ENCODE data around the gene PLCE1.

Gene PLCE1

DNA sequence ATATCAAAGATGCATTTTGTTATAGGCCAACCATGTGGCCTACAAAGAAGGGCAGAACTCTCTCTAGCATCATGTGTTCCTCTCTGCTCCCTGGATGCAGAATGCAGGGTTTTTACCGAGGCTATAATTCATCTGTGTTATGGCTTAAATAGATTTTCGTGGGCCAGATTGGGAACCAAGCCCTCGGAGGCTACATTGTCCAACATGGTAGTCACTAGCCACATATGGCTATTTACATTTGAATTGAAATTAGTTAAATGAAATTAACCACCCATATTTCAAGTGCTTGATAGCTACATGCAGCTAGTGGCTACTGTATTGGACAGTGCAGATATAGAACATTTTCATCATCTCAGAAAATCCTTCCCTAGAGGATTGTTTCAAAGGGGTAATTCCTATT lies 2.8 kb downstream of the PLCE1 start:
- DNase-seq (ENCODE audit: low spot score) (no peak), ATAC-seq (ENCODE audit: low read depth) (no peak)
- Histone ChIP-seq H3K27me3 (ENCODE audit: insufficient read depth, poor library complexity, severe bottlenecking) (peaks cover 3% of the 10 kb centered on the region), H3K4me3 (ENCODE audit: severe bottlenecking) (no peak overlapping the region), H3K36me3 (ENCODE audit: low read depth) (no peaks in the 10 kb centered on the region), H3K9me3 (ENCODE audit: severe bottlenecking) (no peaks in the 10 kb centered on the region), H3K27ac (ENCODE audit: poor library complexity, severe bottlenecking) (no peak overlapping the region), H3K4me1 (ENCODE audit: insufficient read depth, poor library complexity, severe bottlenecking) (peaks cover 14% of the 10 kb centered on the region)
- no peak for TF ChIP-seq CTCF (IDR thresholded peaks at IDR 0.05; ENCODE audit: poor library complexity, severe bottlenecking)

GRCh38 chr10:93997546-93997945 lies 3.8 kb downstream of the PLCE1 start:
- H3K27me3 ChIP-seq (ENCODE audit: insufficient read depth, poor library complexity, severe bottlenecking): peaks cover 3% of the 10 kb centered on the region
- H3K27ac ChIP-seq (ENCODE audit: poor library complexity, severe bottlenecking): no peak overlapping the region
- DNase-seq (ENCODE audit: low spot score): no peak
- peaks cover 7% of the 10 kb centered on the region for H3K4me1 ChIP-seq (ENCODE audit: insufficient read depth, poor library complexity, severe bottlenecking)
- no peaks in the 10 kb centered on the region for H3K36me3 ChIP-seq (ENCODE audit: low read depth)
- H3K4me3 ChIP-seq (ENCODE audit: severe bottlenecking): no peak overlapping the region
- TF ChIP-seq CTCF (IDR thresholded peaks at IDR 0.05; ENCODE audit: poor library complexity, severe bottlenecking): no peak
- H3K9me3 ChIP-seq (ENCODE audit: severe bottlenecking): no peaks in the 10 kb centered on the region
- no peak for ATAC-seq (ENCODE audit: low read depth)

- no peak for ATAC-seq (ENCODE audit: low read depth)
These were observed 5.7 kb downstream of the PLCE1 start for GRCh38 chr10:93999401-93999851.

GRCh38 chr10:94000638-94001415 lies 7.1 kb downstream of the PLCE1 start:
- Histone ChIP-seq H3K36me3 (ENCODE audit: low read depth) (no peaks in the 10 kb centered on the region), H3K4me3 (ENCODE audit: severe bottlenecking) (no peak overlapping the region), H3K9me3 (ENCODE audit: severe bottlenecking) (no peaks in the 10 kb centered on the region), H3K27me3 (ENCODE audit: insufficient read depth, poor library complexity, severe bottlenecking) (no peaks in the 10 kb centered on the region), H3K4me1 (ENCODE audit: insufficient read depth, poor library complexity, severe bottlenecking) (peaks cover 3% of the 10 kb centered on the region), H3K27ac (ENCODE audit: poor library complexity, severe bottlenecking) (no peak overlapping the region)
- ATAC-seq (ENCODE audit: low read depth): no peak
- TF ChIP-seq CTCF (IDR thresholded peaks at IDR 0.05; ENCODE audit: poor library complexity, severe bottlenecking): no peak
- no peak for DNase-seq (ENCODE audit: low spot score)

More at GRCh38 chr10:93999401-93999851, 5.7 kb downstream of the PLCE1 start:
- Histone ChIP-seq H3K27ac (ENCODE audit: poor library complexity, severe bottlenecking) (no peak overlapping the region), H3K27me3 (ENCODE audit: insufficient read depth, poor library complexity, severe bottlenecking) (peaks cover under 1% of the 10 kb centered on the region), H3K9me3 (ENCODE audit: severe bottlenecking) (no peaks in the 10 kb centered on the region), H3K4me1 (ENCODE audit: insufficient read depth, poor library complexity, severe bottlenecking) (peaks cover 7% of the 10 kb centered on the region), H3K4me3 (ENCODE audit: severe bottlenecking) (no peak overlapping the region), H3K36me3 (ENCODE audit: low read depth) (no peaks in the 10 kb centered on the region)
- no peak for TF ChIP-seq CTCF (IDR thresholded peaks at IDR 0.05; ENCODE audit: poor library complexity, severe bottlenecking)
- no peak for DNase-seq (ENCODE audit: low spot score)

DNA sequence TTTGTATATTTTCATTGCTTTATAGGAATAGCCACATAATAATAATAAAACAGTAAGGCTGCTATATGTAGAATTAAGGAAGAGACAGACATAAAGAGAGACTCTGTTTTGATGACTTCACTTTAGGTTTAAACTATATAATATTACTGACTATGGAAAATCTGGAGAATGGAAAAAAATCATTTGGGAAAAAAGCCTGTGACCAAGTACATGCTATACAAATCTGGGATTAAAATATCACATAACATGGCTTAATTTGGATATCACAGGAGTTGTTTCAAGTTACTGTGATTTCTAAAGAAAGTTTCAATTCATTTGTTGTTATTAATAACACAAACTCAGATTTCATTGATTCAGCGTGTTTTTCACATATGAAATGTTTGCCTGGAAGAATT lies 7.7 kb downstream of the PLCE1 start:
- DNase-seq (ENCODE audit: low spot score) (no peak), ATAC-seq (ENCODE audit: low read depth) (no peak)
- H3K4me1 ChIP-seq (ENCODE audit: insufficient read depth, poor library complexity, severe bottlenecking): peaks cover 8% of the 10 kb centered on the region
- H3K36me3 ChIP-seq (ENCODE audit: low read depth): no peaks in the 10 kb centered on the region
- TF ChIP-seq CTCF (IDR thresholded peaks at IDR 0.05; ENCODE audit: poor library complexity, severe bottlenecking): no peak
- H3K27me3 ChIP-seq (ENCODE audit: insufficient read depth, poor library complexity, severe bottlenecking): no peaks in the 10 kb centered on the region
- no peak overlapping the region for H3K4me3 ChIP-seq (ENCODE audit: severe bottlenecking)
- no peak overlapping the region for H3K27ac ChIP-seq (ENCODE audit: poor library complexity, severe bottlenecking)
- H3K9me3 ChIP-seq (ENCODE audit: severe bottlenecking): no peaks in the 10 kb centered on the region
